AG09309 (cell line): ENCODE results near the gene UHMK1.
A peak's percentile ranks its signal among the peaks of the same experiment; 100 is the strongest.
"Not testable (repeated sequence)": the region's sequence is repeated elsewhere in the genome, so short reads cannot be mapped to it uniquely, and the experiment has no call there.

Experiments
- DNase-seq: peaks from one replicate; pipeline ENCODE4 v3.0.0-alpha.2; 2010; ENCODE audit warnings: low read depth
- H3K4me3 ChIP-seq: 2 replicates; pipeline ENCODE4 v1.5.1; 2011; ENCODE audit warnings: mild to moderate bottlenecking, low read depth, low read length, moderate library complexity; ENCODE audit not compliant: control insufficient read depth
- CTCF ChIP-seq: IDR thresholded peaks from 2 replicates; pipeline ENCODE4 v1.5.1; 2011; ENCODE audit warnings: mild to moderate bottlenecking, low read depth, low read length, inconsistent platforms; ENCODE audit not compliant: insufficient read depth, control insufficient read depth; ENCODE audit errors: missing control alignments

The UHMK1 gene

GRCh38 chr1:162488219-162488618 is 9.4 kb upstream of the UHMK1 start:
- TF ChIP-seq CTCF: no peak
- H3K4me3 ChIP-seq: no peak overlapping the region
- no peak for DNase-seq

- not testable (repeated sequence) for H3K4me3 ChIP-seq, DNase-seq
Observed at GRCh38 chr1:162495531-162496233, 1.9 kb upstream of the UHMK1 start.

GRCh38 chr1:162497104-162497722 is 405 bp upstream of the UHMK1 start:
- no peak for DNase-seq
- H3K4me3 ChIP-seq: peak overlapping the region; percentile 64
- TF ChIP-seq CTCF: no peak

GRCh38 chr1:162498496-162498810 is 835 bp downstream of the UHMK1 start:
- TF ChIP-seq CTCF: no peak

GRCh38 chr1:162500805-162501204 is 3.2 kb downstream of the UHMK1 start:
- no peak overlapping the region for H3K4me3 ChIP-seq
- no peak for TF ChIP-seq CTCF
- DNase-seq: no peak

More at GRCh38 chr1:162498496-162498810, 835 bp downstream of the UHMK1 start:
- DNase-seq: no peak
- H3K4me3 ChIP-seq: peak overlapping the region; percentile 64

- no peak for TF ChIP-seq CTCF
- DNase-seq: no peak
- H3K4me3 ChIP-seq: no peak overlapping the region
Observed at GRCh38 chr1:162502077-162502476, 4.5 kb downstream of the UHMK1 start.

- no peak for DNase-seq
- no peak for TF ChIP-seq CTCF
- H3K4me3 ChIP-seq: no peak overlapping the region
Observed at GRCh38 chr1:162502928-162503327, 5.3 kb downstream of the UHMK1 start.
